Loucy (cell line): ENCODE measurements around the gene PSMD14.
"Not testable (repeated sequence)": the region's sequence is repeated elsewhere in the genome, so short reads cannot be mapped to it uniquely, and the experiment has no call there.

ENCODE experiments used
- H2AFZ ChIP-seq: fragments of 200-600 bp; sonication (generic); 2 replicates; pipeline ENCODE4 v1.6.0; 2016; ENCODE audit warnings: antibody characterized with exemption, mild to moderate bottlenecking, low read length, moderate library complexity
- H3F3A ChIP-seq: fragments of 200-600 bp; 2 replicates; pipeline ENCODE4 v1.6.0; 2016; ENCODE audit warnings: antibody characterized with exemption, low read depth, mild to moderate bottlenecking
- H3K27me3 ChIP-seq: fragments of 200-600 bp; sonication (generic); 2 replicates; pipeline ENCODE4 v1.6.1; 2014; ENCODE audit warnings: low read length, mild to moderate bottlenecking; ENCODE audit not compliant: insufficient read depth, poor library complexity, severe bottlenecking
- H3K36me3 ChIP-seq: fragments of 200-600 bp; sonication (generic); 2 replicates; pipeline ENCODE4 v1.6.1; 2016; ENCODE audit warnings: low read length; ENCODE audit not compliant: insufficient read depth
- H3K4me1 ChIP-seq: fragments of 200-600 bp; sonication (generic); 2 replicates; pipeline ENCODE4 v1.5.1; 2014; ENCODE audit warnings: low read length, mild to moderate bottlenecking; ENCODE audit not compliant: insufficient read depth, poor library complexity, severe bottlenecking
- H3K4me2 ChIP-seq: fragments of 200-600 bp; sonication (generic); 2 replicates; pipeline ENCODE4 v1.6.0; 2014; ENCODE audit warnings: antibody characterized with exemption, low read length, low read depth, mild to moderate bottlenecking; ENCODE audit not compliant: poor library complexity, severe bottlenecking
- H3K4me3 ChIP-seq: fragments of 200-600 bp; sonication (generic); 2 replicates; pipeline ENCODE4 v1.5.1; 2014; ENCODE audit warnings: low read length, mild to moderate bottlenecking, mixed read lengths; ENCODE audit not compliant: poor library complexity, severe bottlenecking
- H3K79me2 ChIP-seq: fragments of 200-600 bp; sonication (generic); 2 replicates; pipeline ENCODE4 v1.6.1; 2014; ENCODE audit warnings: low read length; ENCODE audit not compliant: insufficient read depth
- H3K9ac ChIP-seq: fragments of 200-600 bp; sonication (generic); 2 replicates; pipeline ENCODE4 v1.6.0; 2014; ENCODE audit warnings: mild to moderate bottlenecking, low read depth, low read length, moderate library complexity; ENCODE audit not compliant: poor library complexity, severe bottlenecking
- H3K9me2 ChIP-seq: fragments of 200-600 bp; sonication (generic); replicated peaks from 2 replicates; pipeline ENCODE4 v1.6.1; 2016; ENCODE audit warnings: low read depth, low read length, mixed read lengths
- H3K9me3 ChIP-seq: fragments of 200-600 bp; sonication (generic); 2 replicates; pipeline ENCODE4 v1.6.1; 2014; ENCODE audit warnings: mild to moderate bottlenecking, antibody characterized with exemption, low read length, low read depth; ENCODE audit not compliant: insufficient read depth
- H4K20me1 ChIP-seq: fragments of 200-600 bp; sonication (generic); 2 replicates; pipeline ENCODE4 v1.6.0; 2014; ENCODE audit warnings: antibody characterized with exemption, low read length, mild to moderate bottlenecking; ENCODE audit not compliant: insufficient read depth, poor library complexity, severe bottlenecking
- EZH2phosphoT487 ChIP-seq: fragments of 200-600 bp; IDR thresholded peaks from 2 replicates; pipeline ENCODE4 v1.6.1; 2018; ENCODE audit warnings: antibody characterized with exemption, mild to moderate bottlenecking, moderate library complexity, borderline replicate concordance
- TF ChIP-seq, protein P1 (sequence below): fragments of 200-600 bp; sonication (generic); conservative IDR thresholded peaks from 2 replicates; pipeline ENCODE4 v1.5.1; 2014; ENCODE audit warnings: mild to moderate bottlenecking, antibody characterized with exemption, low read length

Gene PSMD14

GRCh38 chr2:161282311-161282644 lies 25.9 kb upstream of the PSMD14 start:
- H3K36me3 ChIP-seq, H3K79me2 ChIP-seq, H3F3A ChIP-seq, H3K4me2 ChIP-seq, H3K27me3 ChIP-seq, H4K20me1 ChIP-seq, H3K9me3 ChIP-seq, H3K4me1 ChIP-seq, H2AFZ ChIP-seq, H3K9me2 ChIP-seq, H3K9ac ChIP-seq, H3K4me3 ChIP-seq: not testable (repeated sequence)

GRCh38 chr2:161283926-161284325 lies 24.3 kb upstream of the PSMD14 start:
- TF ChIP-seq EZH2phosphoT487: no peak
- TF ChIP-seq, protein P1, sequence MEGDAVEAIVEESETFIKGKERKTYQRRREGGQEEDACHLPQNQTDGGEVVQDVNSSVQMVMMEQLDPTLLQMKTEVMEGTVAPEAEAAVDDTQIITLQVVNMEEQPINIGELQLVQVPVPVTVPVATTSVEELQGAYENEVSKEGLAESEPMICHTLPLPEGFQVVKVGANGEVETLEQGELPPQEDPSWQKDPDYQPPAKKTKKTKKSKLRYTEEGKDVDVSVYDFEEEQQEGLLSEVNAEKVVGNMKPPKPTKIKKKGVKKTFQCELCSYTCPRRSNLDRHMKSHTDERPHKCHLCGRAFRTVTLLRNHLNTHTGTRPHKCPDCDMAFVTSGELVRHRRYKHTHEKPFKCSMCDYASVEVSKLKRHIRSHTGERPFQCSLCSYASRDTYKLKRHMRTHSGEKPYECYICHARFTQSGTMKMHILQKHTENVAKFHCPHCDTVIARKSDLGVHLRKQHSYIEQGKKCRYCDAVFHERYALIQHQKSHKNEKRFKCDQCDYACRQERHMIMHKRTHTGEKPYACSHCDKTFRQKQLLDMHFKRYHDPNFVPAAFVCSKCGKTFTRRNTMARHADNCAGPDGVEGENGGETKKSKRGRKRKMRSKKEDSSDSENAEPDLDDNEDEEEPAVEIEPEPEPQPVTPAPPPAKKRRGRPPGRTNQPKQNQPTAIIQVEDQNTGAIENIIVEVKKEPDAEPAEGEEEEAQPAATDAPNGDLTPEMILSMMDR: no peak
- H3K9me3 ChIP-seq: no peaks in the 10 kb centered on the region
- H3K79me2 ChIP-seq: no peaks in the 10 kb centered on the region
- H2AFZ ChIP-seq: 0 out of 2 replicates have a peak overlapping the region, but pooled peaks have one; percentile 43
- H3F3A ChIP-seq: no peaks in the 10 kb centered on the region
- H4K20me1 ChIP-seq: no peaks in the 10 kb centered on the region
- no peaks in the 10 kb centered on the region for H3K4me1 ChIP-seq
- no peak overlapping the region for H3K4me3 ChIP-seq
- no peaks in the 10 kb centered on the region for H3K36me3 ChIP-seq
- H3K27me3 ChIP-seq: no peaks in the 10 kb centered on the region
- H3K4me2 ChIP-seq: no peak overlapping the region
- no peaks in the 10 kb centered on the region for H3K9me2 ChIP-seq
- H3K9ac ChIP-seq: no peak overlapping the region

DNA sequence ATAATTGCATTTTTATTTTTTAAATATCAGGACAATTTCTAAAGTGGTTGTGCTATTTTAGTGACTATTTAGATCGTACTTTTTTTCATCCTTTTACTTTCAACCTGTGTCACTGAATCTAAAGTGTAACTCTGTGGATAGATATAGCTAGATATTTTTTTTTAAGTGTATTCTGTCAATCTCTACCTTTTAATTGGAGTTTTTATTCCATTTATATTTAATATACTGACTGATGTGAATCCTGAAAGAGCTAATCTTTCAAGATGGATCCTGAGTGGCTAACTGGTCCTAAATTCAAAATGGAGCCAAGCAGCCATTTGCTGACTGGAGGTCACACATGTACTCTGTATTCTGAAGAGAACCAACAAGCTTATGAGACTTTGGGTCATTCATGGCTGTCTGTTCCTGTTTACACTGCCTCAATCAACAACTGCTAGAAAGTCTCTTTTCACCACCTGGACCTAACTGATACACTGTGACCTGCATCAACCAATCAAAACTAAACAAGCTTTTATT lies 4.6 kb upstream of the PSMD14 start:
- Histone ChIP-seq H3K4me1 (peaks cover 7% of the 10 kb centered on the region), H3K9me2 (no peaks in the 10 kb centered on the region), H3F3A (no peaks in the 10 kb centered on the region), H2AFZ (no peak overlapping the region), H3K9me3 (no peaks in the 10 kb centered on the region), H3K36me3 (no peaks in the 10 kb centered on the region), H3K4me2 (no peak overlapping the region), H3K27me3 (no peaks in the 10 kb centered on the region), H4K20me1 (peaks cover 2% of the 10 kb centered on the region), H3K79me2 (peaks cover 8% of the 10 kb centered on the region), H3K9ac (no peak overlapping the region), H3K4me3 (no peak overlapping the region)
- TF ChIP-seq, protein P1: no peak
- TF ChIP-seq EZH2phosphoT487: no peak

- H3F3A ChIP-seq: no peaks in the 10 kb centered on the region
- H3K4me2 ChIP-seq: peak overlapping the region; percentile 93
- H4K20me1 ChIP-seq: peaks cover 34% of the 10 kb centered on the region
- H3K4me3 ChIP-seq: peak overlapping the region; percentile 93
- peaks cover 41% of the 10 kb centered on the region for H3K79me2 ChIP-seq
- H3K9ac ChIP-seq: no peak overlapping the region
- no peaks in the 10 kb centered on the region for H3K9me2 ChIP-seq
- no peaks in the 10 kb centered on the region for H3K27me3 ChIP-seq
- H3K36me3 ChIP-seq: no peaks in the 10 kb centered on the region
- TF ChIP-seq, protein P1: no peak
- TF ChIP-seq EZH2phosphoT487: no peak
- H3K4me1 ChIP-seq: peaks cover 26% of the 10 kb centered on the region
- no peak overlapping the region; the same call in 1 of the 2 replicates for H2AFZ ChIP-seq
- H3K9me3 ChIP-seq: no peaks in the 10 kb centered on the region
Observed at GRCh38 chr2:161306919-161307318, 1.3 kb upstream of the PSMD14 start.
